Left forelimb (tissue), 1 donor: ENCODE results near the gene SLCO3A1.

ENCODE experiments used
- DNase-seq: peaks from one replicate; pipeline ENCODE4 v3.0.0-alpha.2; 2018; ENCODE audit warnings: low spot score

The SLCO3A1 gene

DNA sequence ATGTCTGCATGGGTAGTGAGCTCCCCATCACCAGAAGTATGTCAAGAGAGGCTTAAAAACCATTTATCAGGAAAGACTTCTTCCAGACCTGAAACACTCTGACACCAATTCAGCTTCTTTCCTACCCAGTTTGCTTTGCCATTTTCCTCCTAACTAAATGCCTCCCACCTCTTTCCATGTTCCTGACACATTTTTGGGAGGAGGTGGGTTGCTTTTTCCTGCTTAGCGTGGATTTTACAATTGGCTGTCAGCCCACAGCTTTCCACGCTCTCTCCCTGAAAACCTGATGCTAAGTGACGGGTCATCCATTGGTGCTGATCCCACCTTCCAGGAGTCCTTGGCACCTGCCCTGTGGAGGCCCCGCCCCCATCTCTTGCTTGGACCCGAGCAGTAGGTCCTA lies 275.3 kb downstream of the SLCO3A1 start:
- no peak for DNase-seq

- DNase-seq = no peak
Measured at GRCh38 chr15:92130244-92130643, 276.7 kb downstream of the SLCO3A1 start.

DNA sequence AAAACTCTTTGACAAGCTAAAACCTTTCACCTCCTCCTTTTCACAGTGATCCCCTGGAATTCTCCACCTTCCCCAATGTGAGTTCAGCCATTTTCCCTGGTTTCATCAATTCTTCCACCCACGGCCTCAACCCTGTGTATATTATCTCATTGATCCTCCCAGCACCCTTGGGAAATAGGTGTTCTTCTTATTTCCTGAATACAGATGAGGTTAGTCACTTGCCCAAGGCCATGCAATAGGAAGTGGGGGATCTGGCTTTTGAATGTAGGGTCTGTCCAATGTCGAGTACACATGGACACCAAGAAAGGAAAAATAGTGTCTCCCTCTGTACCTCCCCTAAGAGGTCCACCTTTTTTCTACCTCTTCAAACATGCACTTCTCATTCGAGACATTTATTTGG lies 277.4 kb downstream of the SLCO3A1 start:
- no peak for DNase-seq

GRCh38 chr15:92132982-92133755 lies 279.7 kb downstream of the SLCO3A1 start:
- DNase-seq = no peak

DNA sequence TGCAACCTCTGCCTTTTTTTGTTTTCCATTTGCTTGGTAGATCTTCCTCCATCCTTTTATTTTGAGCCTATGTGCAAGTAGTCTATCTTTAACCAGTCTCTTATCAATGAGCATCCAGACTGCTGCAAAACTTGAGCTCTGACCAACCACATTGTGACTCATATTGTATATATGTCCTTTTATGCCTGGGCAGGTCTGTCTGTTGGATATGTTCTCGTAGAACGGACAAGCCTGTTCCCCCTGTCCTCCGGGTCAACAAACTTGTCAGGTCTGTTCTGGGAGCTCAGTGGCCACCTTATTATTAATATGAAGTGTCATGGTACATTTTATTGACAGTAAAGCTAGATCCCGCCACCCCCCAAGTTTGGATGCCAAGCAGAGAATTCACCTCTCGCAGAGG lies 287.3 kb downstream of the SLCO3A1 start:
- DNase-seq = no peak

DNA sequence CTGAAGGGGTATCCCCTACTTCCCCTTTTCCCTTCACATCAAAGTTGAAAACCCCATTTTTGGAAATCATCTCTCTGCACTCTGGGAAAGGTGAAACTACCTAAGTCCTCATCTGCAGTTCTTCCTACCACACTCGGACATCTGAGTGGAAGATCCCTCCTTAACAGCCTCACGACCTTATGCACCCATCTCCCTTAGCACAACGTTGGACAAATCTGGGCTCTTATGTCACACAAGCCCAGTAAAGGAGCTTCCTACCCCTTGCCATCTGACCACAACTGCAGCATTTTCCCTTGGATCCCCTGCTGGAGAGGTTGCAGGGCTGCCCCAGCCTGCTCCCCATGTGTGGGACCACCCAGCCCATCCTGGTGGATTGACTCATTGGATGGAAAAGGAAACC lies 288.1 kb downstream of the SLCO3A1 start:
- no peak for DNase-seq

DNA sequence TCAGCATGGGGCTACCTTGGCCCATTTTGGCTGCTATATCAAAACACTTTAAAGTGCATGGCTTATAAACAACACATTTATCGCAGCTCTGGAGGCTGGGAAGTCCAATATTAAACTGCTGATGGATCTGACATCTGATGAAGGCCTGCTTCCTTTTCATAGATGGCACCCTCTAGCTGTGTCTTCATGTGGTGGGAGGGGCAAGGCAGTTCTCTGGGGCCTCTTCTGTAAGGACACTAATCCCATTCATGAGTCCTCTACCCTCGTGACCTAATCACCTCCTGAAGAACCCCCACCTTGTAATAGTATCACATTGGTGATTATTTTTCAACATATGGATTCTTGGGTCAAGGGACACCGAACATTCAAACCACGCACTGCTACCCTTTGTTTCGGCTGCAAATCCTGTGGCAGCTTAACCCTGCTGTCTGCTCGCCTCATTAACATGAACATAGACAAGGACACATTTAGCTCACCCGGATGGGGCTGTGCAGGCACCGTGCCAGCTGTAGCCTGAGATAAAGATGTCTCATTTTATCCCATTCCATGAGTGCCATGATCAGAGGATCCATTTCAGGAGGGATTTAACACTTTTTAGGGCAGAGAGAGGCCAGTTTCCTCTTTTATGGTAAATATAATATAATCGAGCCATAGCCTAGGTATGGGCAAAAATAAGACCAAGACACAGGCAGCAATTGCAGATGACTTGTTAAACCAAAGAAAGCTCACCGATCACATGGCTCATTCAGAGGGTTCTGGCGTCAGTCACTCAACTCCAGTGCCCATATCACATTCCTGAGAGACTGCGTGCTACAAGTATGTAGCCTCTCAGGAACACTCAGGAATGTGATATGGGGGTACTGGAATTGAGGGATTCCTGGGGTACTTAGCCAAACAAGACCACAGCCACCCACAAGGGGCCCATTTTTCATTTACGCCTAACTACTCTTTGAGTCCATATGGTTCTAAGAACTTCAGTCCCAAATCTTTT lies 289.0 kb downstream of the SLCO3A1 start:
- no peak for DNase-seq

DNA sequence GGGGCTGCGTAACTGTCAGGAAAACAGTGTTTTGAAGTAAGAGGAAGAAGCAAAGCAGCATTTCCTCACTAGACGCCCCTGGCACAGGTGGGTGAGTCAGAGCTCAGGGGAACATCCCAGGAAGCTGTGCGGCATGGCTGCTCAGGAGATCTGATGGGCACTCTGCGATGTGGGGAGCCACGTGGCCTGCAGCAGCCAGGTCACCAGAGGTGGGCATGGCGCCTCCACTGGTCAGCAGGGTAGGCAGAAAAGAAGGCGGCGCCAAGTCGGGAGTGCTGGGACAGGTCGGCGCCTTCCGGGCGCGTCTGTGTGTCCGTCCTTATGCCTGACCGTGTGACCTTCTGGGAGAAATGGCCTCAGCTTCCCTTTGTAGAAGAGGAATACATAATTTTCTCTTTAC lies 290.3 kb downstream of the SLCO3A1 start:
- DNase-seq = no peak

GRCh38 chr15:92146511-92147150 lies 293.1 kb downstream of the SLCO3A1 start:
- no peak for DNase-seq

DNA sequence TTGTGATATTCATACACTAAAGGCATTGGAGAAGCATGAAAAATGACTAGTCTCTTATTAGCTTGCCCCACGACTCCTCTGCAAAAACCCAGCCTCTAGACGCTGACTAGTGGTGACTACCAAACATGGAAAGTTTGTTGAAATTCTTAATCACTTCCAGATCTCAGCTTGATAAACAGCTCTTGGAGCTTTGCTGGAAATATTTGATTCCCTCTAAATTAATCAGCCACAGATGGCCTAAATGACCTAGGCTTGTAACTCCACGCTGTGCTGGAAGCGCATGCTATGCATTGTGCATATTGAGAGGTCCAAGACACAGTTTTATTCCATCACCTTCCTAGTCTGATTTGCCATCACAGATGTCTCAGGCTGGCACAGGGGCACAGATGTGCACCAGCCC lies 295.5 kb downstream of the SLCO3A1 start:
- DNase-seq = no peak

- no peak for DNase-seq
Measured at GRCh38 chr15:92149465-92149864, 296.0 kb downstream of the SLCO3A1 start.

- DNase-seq = no peak
Measured at GRCh38 chr15:92151168-92151567, 297.7 kb downstream of the SLCO3A1 start.

GRCh38 chr15:92151741-92152140 lies 298.2 kb downstream of the SLCO3A1 start:
- DNase-seq = no peak

DNA sequence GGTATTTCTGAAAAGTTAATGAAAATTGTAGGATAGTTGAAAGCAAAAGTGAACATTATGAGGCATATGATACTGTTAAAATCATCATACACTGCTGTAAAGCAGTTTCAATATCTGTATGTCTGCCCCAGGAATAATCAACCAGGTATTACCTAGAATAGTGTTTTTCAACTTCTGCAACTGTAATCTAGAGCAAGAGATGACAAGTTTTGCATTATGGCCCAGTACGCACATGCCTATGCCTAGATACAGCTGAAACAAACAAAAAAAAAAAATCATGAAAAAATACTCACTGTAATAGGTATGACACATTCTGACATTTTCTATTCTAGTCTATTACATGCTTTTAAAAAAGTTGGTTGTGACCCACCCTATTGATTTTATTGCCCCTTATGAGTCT lies 299.5 kb downstream of the SLCO3A1 start:
- no peak for DNase-seq

DNA sequence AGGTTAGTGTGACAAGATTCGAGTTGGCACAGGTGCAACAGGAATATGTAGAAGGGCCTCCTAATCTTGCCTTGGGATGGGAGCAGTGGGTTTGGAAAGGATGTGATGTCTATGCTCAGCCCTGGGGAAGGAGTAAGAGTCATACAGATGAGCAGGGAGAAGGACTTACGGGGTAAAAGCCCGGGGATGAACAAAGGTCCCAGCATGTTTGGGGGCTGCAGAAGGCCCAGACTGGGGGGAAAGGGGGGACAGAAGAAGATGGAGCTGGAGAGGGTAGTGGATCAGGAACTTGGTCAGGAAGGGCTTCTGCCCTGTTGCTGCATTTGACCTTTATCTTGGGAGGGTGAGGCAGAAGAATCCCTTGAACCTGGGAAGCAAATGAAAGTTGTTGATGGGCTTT lies 300.1 kb downstream of the SLCO3A1 start:
- peak; percentile 53 for DNase-seq

DNA sequence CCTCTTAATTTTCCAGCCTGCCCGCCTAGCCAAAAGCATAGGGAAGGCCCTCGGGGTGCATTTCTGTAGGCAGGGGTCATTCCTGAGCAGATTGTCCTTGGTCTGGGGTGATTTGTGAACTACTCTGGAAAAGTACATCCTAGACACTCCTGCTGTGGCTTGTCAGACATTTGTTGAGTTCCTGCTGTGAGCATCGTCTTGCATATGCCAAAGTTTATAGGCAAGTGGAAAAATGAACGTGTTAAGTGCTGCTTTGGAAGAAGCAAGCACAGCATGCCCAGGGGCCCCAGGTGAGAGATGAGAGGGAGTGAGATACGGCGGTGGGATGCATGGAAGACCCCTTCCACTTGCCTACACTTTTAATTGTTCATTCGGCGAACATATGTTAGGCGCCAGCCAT lies 302.4 kb downstream of the SLCO3A1 start:
- no peak for DNase-seq

DNA sequence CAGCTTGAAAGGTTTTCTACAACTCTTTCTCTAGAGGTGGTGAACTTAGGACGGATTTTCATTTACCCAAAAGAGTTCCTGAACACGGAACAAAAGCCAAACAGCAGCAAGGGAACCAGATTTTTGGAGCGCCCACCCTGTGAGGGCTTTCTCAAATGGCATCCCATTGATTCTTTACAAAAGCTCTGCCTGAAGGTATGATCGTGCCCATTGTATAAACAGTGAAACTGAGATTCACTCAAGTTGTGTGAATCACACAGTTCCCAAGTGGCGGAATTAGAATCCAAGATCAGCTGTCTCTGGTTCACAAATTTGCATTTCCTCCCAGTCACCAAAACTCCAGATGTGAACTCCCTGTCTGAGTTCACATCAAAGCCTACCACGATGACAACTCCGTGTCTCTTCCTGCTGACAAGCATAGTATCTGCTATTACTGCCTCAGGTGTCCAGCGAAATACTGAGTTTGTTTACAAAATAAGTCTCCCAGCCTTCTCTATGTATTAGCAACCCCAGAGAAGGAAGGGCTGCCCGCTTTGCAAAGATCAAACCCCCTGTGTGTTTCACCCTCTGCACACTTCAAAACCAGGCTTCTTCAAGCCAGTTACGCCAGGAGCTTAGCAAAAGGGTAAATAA lies 304.3 kb downstream of the SLCO3A1 start:
- no peak for DNase-seq

- no peak for DNase-seq
Measured at GRCh38 chr15:92158426-92158825, 304.9 kb downstream of the SLCO3A1 start.

DNA sequence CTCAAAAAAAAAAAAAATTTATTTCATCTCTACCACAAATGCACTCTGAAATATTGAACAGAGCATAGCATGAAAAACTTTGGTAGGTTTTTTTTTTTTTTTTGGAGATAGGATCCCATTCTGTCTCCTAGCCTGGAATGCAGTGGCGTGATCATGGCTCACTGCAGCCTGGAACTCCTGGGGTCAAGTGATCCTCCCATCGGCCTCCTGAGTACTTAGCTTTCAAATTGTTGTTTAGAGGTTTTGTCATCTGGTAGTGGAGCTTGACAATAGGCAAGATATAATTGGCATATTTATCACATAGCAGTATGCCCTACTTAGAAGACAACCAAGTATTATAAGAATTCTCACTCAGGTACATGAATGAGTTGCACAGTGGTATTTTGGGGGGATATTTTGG lies 306.0 kb downstream of the SLCO3A1 start:
- DNase-seq = no peak

GRCh38 chr15:92159906-92160841 lies 306.7 kb downstream of the SLCO3A1 start:
- no peak for DNase-seq
